ENCODE data around the gene ROBO1.

The ROBO1 gene

GRCh38 chr3:78872195-78872594 is 895.6 kb downstream of the ROBO1 start:
- Mint-ChIP-seq H3K9me3 (peaks cover 13% of the 10 kb centered on the region), H3K27ac (ENCODE audit: low read depth) (no peak overlapping the region), H3K4me3 (no peak overlapping the region), H3K36me3 (ENCODE audit: insufficient read depth) (no peaks in the 10 kb centered on the region), H3K4me1 (no peaks in the 10 kb centered on the region), H3K27me3 (no peaks in the 10 kb centered on the region)
- DNase-seq (ENCODE audit: low spot score in 2 of 2) (no peak), ATAC-seq (replicated peaks; ENCODE audit: extremely low read depth, poor library complexity, severe bottlenecking) (no peak)

GRCh38 chr3:78871048-78871447 is 896.8 kb downstream of the ROBO1 start:
- H3K27ac Mint-ChIP-seq (ENCODE audit: low read depth), result no peak overlapping the region
- ATAC-seq (replicated peaks; ENCODE audit: extremely low read depth, poor library complexity, severe bottlenecking) (no peak), DNase-seq (ENCODE audit: low spot score in 2 of 2) (no peak)
- no peak overlapping the region for H3K4me3 Mint-ChIP-seq
- H3K4me1 Mint-ChIP-seq, result no peaks in the 10 kb centered on the region
- H3K27me3 Mint-ChIP-seq, result no peaks in the 10 kb centered on the region
- H3K9me3 Mint-ChIP-seq, result peaks cover 9% of the 10 kb centered on the region
- H3K36me3 Mint-ChIP-seq (ENCODE audit: insufficient read depth), result no peaks in the 10 kb centered on the region

GRCh38 chr3:78870484-78870883 is 897.3 kb downstream of the ROBO1 start:
- Mint-ChIP-seq H3K36me3 (ENCODE audit: insufficient read depth) (no peaks in the 10 kb centered on the region), H3K4me3 (no peak overlapping the region), H3K9me3 (peaks cover 5% of the 10 kb centered on the region), H3K4me1 (no peaks in the 10 kb centered on the region), H3K27ac (ENCODE audit: low read depth) (no peak overlapping the region), H3K27me3 (no peaks in the 10 kb centered on the region)
- DNase-seq (ENCODE audit: low spot score in 2 of 2) (no peak), ATAC-seq (replicated peaks; ENCODE audit: extremely low read depth, poor library complexity, severe bottlenecking) (no peak)

DNA sequence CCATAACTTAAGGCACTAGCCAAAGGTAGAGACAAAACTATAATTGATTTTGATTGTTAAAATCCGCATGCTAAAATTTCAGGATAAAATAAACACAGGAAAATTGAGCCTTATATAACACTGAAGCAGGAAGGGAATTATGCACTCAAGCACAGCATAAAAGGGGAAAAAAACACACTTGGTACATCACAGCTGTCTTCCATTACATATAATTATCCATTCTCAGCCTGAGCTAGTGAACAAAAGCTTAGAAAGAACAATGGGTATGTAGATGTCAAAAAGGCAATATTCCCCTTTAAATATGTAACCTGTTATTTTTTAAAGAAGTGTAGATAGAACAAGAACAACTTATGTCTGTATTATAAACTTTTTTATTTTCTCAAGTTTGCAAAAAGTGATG is 899.2 kb downstream of the ROBO1 start:
- Mint-ChIP-seq H3K27me3 (no peaks in the 10 kb centered on the region), H3K36me3 (ENCODE audit: insufficient read depth) (no peaks in the 10 kb centered on the region), H3K27ac (ENCODE audit: low read depth) (no peak overlapping the region), H3K4me3 (no peak overlapping the region), H3K9me3 (peaks cover 5% of the 10 kb centered on the region), H3K4me1 (no peaks in the 10 kb centered on the region)
- no peak for DNase-seq (ENCODE audit: low spot score in 2 of 2)
- ATAC-seq (replicated peaks; ENCODE audit: extremely low read depth, poor library complexity, severe bottlenecking), result no peak

DNA sequence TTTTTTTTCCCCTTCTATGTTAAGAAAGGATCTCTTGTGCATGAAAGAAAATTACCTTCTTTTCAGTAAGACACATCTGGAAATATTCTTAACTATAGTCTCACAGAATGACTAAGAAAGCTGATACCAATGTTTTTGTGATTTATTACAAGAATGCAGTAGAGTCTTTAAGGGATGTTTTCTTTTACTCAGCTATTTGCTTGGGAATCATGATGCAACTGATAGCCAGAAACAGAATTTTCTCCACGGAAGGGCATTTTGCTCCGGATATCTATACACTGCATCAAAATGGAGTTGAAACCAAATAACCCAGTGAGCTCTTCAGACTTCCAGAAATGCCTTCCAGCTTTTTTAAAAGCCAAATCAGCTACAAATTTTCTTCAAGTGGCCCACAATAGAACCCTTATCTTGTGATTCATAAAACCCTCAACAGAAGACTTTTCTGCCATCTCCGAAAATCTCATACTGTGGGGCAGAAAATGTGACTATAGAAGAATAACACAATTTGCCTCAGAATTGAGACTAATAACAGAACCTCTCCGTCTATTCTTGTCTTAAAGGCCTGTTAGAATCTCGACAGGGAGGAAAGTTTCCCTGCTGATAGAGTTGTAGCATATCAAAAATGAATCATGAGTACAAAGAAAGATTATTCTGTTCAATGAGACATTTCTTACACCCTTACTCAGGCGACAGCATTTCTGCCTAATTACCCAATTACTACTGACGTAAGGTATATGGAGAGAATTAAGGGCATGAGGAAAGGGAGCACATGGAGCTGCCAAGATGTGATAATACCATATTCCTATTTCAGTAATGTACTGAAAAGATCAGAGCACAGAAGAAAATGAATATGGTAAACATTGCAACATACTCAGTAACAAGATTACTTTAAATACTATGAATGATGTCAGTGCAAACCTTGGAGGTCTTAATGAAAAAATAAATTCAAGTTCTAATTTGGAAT is 900.1 kb downstream of the ROBO1 start:
- DNase-seq (ENCODE audit: low spot score in 2 of 2) (no peak), ATAC-seq (replicated peaks; ENCODE audit: extremely low read depth, poor library complexity, severe bottlenecking) (no peak)
- Mint-ChIP-seq H3K9me3 (peaks cover 5% of the 10 kb centered on the region), H3K36me3 (ENCODE audit: insufficient read depth) (no peaks in the 10 kb centered on the region), H3K4me3 (no peak overlapping the region), H3K27ac (ENCODE audit: low read depth) (no peak overlapping the region), H3K4me1 (no peaks in the 10 kb centered on the region), H3K27me3 (no peaks in the 10 kb centered on the region)

DNA sequence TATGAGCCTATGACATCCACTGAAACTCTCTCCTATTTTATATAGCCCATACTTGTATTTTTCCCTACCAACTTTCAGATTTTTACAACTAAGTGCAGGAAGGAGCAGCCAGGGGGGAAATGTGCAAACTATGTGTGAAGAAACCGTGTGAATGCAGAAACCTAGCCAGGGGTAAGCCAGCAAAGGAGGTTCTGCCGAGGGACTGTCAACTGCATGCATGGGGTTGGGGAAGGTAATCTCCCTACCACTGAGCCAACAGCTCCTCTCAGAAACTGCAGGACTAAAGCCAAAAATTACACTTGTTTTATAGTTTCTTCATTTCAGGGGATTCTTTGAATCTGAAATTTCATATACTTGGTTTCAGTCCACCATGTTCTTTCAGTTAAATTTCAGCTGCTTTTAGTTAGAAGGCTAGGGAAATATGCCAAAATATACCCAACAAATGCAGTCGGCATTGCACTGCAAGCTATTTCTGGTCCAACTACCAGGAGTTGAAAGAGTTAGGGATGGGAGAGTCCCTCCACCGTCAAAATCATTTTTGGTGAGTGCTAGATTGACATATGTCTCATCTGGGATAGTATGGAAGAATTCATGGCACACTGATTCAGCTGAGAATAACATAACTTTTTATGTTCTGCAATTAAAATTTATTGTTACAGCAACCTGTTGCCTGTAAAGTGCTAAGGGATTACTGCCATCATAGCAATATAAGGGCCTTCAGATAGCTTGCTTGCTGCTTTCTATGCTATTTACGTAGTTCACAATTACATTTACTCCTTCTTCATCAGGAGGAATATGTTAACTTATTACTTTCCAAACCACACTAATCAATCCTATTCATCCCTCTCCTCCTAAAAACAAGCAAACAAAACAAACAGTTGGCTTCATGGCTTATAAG is 904.2 kb downstream of the ROBO1 start:
- Mint-ChIP-seq H3K27ac (ENCODE audit: low read depth) (no peak overlapping the region), H3K36me3 (ENCODE audit: insufficient read depth) (no peaks in the 10 kb centered on the region), H3K9me3 (peaks cover 30% of the 10 kb centered on the region), H3K4me1 (no peaks in the 10 kb centered on the region), H3K27me3 (no peaks in the 10 kb centered on the region), H3K4me3 (no peak overlapping the region)
- DNase-seq (ENCODE audit: low spot score in 2 of 2) (no peak), ATAC-seq (replicated peaks; ENCODE audit: extremely low read depth, poor library complexity, severe bottlenecking) (no peak)

DNA sequence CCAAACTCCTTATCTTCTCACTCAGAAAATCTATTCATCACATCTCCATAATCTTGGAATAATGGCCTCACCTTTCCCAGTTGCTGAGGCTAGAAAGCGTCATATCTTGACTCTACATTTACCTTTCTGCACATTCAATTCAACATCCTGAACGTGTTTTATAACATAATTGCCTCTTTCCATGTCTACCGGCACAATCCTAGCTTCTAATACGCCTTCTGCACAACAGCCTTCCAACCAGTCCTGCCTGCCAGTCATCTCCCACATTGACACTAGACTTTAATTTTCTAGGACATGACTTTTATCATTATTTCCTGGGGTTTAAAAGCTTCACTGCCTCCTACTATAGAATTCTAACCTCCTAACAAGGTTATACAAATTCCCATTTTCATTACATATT is 906.6 kb downstream of the ROBO1 start:
- Mint-ChIP-seq H3K9me3 (peaks cover 30% of the 10 kb centered on the region), H3K4me3 (no peak overlapping the region), H3K27me3 (no peaks in the 10 kb centered on the region), H3K4me1 (no peaks in the 10 kb centered on the region), H3K27ac (ENCODE audit: low read depth) (no peak overlapping the region), H3K36me3 (ENCODE audit: insufficient read depth) (no peaks in the 10 kb centered on the region)
- DNase-seq (ENCODE audit: low spot score in 2 of 2), result no peak
- ATAC-seq (replicated peaks; ENCODE audit: extremely low read depth, poor library complexity, severe bottlenecking), result no peak

GRCh38 chr3:78860567-78860966 is 907.2 kb downstream of the ROBO1 start:
- Mint-ChIP-seq H3K27me3 (no peaks in the 10 kb centered on the region), H3K9me3 (peaks cover 30% of the 10 kb centered on the region), H3K27ac (ENCODE audit: low read depth) (no peak overlapping the region), H3K4me1 (no peaks in the 10 kb centered on the region), H3K36me3 (ENCODE audit: insufficient read depth) (no peaks in the 10 kb centered on the region), H3K4me3 (no peak overlapping the region)
- DNase-seq (ENCODE audit: low spot score in 2 of 2), result no peak
- no peak for ATAC-seq (replicated peaks; ENCODE audit: extremely low read depth, poor library complexity, severe bottlenecking)

DNA sequence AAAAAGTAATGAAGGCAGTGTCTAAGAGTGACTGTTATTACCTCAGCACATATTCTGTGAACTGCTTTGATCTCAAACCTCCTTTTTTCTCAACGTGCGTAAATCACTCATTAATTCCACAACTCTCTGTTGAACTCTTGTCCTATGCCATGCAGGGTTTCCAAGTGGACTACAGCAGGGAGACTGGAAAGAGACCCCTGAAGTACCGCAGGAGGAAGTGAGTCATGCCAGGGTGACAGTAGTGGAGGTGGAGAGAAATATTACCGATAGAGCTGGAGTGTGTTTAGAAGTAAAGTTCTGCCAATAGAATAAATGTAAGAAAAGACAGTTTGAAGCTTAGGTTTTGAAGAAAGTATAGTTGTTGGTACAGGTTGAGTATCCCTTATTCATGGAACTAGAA is 908.9 kb downstream of the ROBO1 start:
- ATAC-seq (replicated peaks; ENCODE audit: extremely low read depth, poor library complexity, severe bottlenecking) (no peak), DNase-seq (ENCODE audit: low spot score in 2 of 2) (no peak)
- Mint-ChIP-seq H3K27me3 (no peaks in the 10 kb centered on the region), H3K9me3 (peaks cover 30% of the 10 kb centered on the region), H3K4me3 (no peak overlapping the region), H3K4me1 (no peaks in the 10 kb centered on the region), H3K36me3 (ENCODE audit: insufficient read depth) (no peaks in the 10 kb centered on the region), H3K27ac (ENCODE audit: low read depth) (no peak overlapping the region)

DNA sequence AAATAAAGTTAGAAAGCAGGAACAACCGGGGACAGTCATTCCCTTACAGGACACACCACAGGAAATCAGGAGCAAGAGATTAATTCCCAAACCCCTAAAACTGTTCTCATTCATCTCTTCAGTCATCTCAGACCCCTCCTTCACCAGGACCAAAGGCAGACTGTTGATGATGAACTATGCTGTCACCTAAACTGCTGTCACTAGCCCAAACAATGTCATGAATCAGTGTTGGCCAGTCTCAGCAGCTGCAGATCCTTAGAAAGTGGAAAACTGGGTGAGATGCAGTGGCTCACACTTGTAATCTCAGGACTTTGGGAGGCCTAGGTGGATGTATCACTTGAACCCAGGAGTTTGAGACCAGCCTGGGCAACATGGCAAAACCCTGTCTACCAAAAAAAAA is 909.6 kb downstream of the ROBO1 start:
- no peak for ATAC-seq (replicated peaks; ENCODE audit: extremely low read depth, poor library complexity, severe bottlenecking)
- no peak overlapping the region for H3K27ac Mint-ChIP-seq (ENCODE audit: low read depth)

GRCh38 chr3:78857494-78858111 is 910.2 kb downstream of the ROBO1 start:
- no peaks in the 10 kb centered on the region for H3K27me3 Mint-ChIP-seq
- ATAC-seq (replicated peaks; ENCODE audit: extremely low read depth, poor library complexity, severe bottlenecking) (no peak), DNase-seq (ENCODE audit: low spot score in 2 of 2) (no peak)
- H3K4me3 Mint-ChIP-seq, result no peak overlapping the region
- peaks cover 36% of the 10 kb centered on the region for H3K9me3 Mint-ChIP-seq
- no peaks in the 10 kb centered on the region for H3K4me1 Mint-ChIP-seq
- no peaks in the 10 kb centered on the region for H3K36me3 Mint-ChIP-seq (ENCODE audit: insufficient read depth)
- H3K27ac Mint-ChIP-seq (ENCODE audit: low read depth), result no peak overlapping the region

More for the DNA sequence above, 909.6 kb downstream of the ROBO1 start:
- Mint-ChIP-seq H3K27me3 (no peaks in the 10 kb centered on the region), H3K4me3 (no peak overlapping the region), H3K36me3 (ENCODE audit: insufficient read depth) (no peaks in the 10 kb centered on the region), H3K9me3 (peaks cover 31% of the 10 kb centered on the region), H3K4me1 (no peaks in the 10 kb centered on the region)
- DNase-seq (ENCODE audit: low spot score in 2 of 2), result no peak

- no peak overlapping the region for H3K27ac Mint-ChIP-seq (ENCODE audit: low read depth)
- H3K27me3 Mint-ChIP-seq, result no peaks in the 10 kb centered on the region
- ATAC-seq (replicated peaks; ENCODE audit: extremely low read depth, poor library complexity, severe bottlenecking) (no peak), DNase-seq (ENCODE audit: low spot score in 2 of 2) (no peak)
- H3K4me3 Mint-ChIP-seq, result no peak overlapping the region
- H3K36me3 Mint-ChIP-seq (ENCODE audit: insufficient read depth), result no peaks in the 10 kb centered on the region
- H3K4me1 Mint-ChIP-seq, result no peaks in the 10 kb centered on the region
- peaks cover 32% of the 10 kb centered on the region for H3K9me3 Mint-ChIP-seq
Measured at GRCh38 chr3:78856164-78856563, 911.6 kb downstream of the ROBO1 start.
